WTC11 (cell line): ENCODE results near the gene RBM43. TPM values are rescaled to one million over a fixed set of nuclear protein-coding genes. Genes with fewer than 3 reads are reported as not detected.

ENCODE experiments used
- ATAC-seq: fragments of 200-7000 bp; cut with Tn5 transposase; 2 replicates; pipeline ENCODE4 v1.10.0; 2021; ENCODE audit warnings: mild to moderate bottlenecking, moderate library complexity
- CTCF ChIA-PET: fragments of 300-600 bp; sonication (Branson Sonifier 250); formaldehyde crosslinking; loops from one replicate; lab custom pipeline; 2021; ENCODE audit warnings: antibody characterized with exemption; lab: Charles Lee
- POLR2A ChIA-PET: fragments of 350-600 bp; sonication (Branson Sonifier 250); formaldehyde crosslinking; loops from one replicate; lab custom pipeline; 2021; ENCODE audit warnings: antibody characterized with exemption; lab: Charles Lee
- DNase-seq: peaks from one replicate; pipeline ENCODE4 v3.0.0; 2021; ENCODE audit warnings: low spot score
- H3K27ac Mint-ChIP-seq: 2 replicates; pipeline ENCODE4 v1.8.0; 2021; ENCODE audit warnings: mixed read lengths
- H3K27me3 Mint-ChIP-seq: 2 replicates; pipeline ENCODE4 v1.8.0; 2021; ENCODE audit warnings: low read depth, mild to moderate bottlenecking, moderate library complexity, mixed read lengths
- H3K36me3 Mint-ChIP-seq: 2 replicates; pipeline ENCODE4 v1.8.0; 2021; ENCODE audit warnings: mixed read lengths
- H3K4me1 Mint-ChIP-seq: 2 replicates; pipeline ENCODE4 v1.8.0; 2022; ENCODE audit warnings: mixed read lengths
- H3K4me3 Mint-ChIP-seq: 2 replicates; pipeline ENCODE4 v1.8.0; 2021; ENCODE audit warnings: mild to moderate bottlenecking, moderate library complexity, mixed read lengths
- H3K9me3 Mint-ChIP-seq: 2 replicates; pipeline ENCODE4 v1.8.0; 2021; ENCODE audit warnings: mixed read lengths
- AR ChIP-seq: fragments of 250-450 bp; sonication (Bioruptor Pico); IDR thresholded peaks from 2 replicates; pipeline ENCODE4 v1.9.0; 2021; ENCODE audit warnings: mild to moderate bottlenecking
- CBFB ChIP-seq: sonication (generic); formaldehyde crosslinking; IDR thresholded peaks from 2 replicates; pipeline ENCODE4 v1.8.1; 2022; ENCODE audit warnings: mild to moderate bottlenecking, low read depth, missing genetic modification reagents
- E2F1 ChIP-seq: sonication (generic); formaldehyde crosslinking; IDR thresholded peaks from 2 replicates; pipeline ENCODE4 v1.8.0; 2022; ENCODE audit warnings: mild to moderate bottlenecking, missing genetic modification reagents
- ELF4 ChIP-seq: sonication (generic); formaldehyde crosslinking; IDR thresholded peaks from 2 replicates; pipeline ENCODE4 v1.8.1; 2022; ENCODE audit warnings: low read depth, mild to moderate bottlenecking, moderate library complexity, missing genetic modification reagents
- ETV6 ChIP-seq: sonication (generic); formaldehyde crosslinking; IDR thresholded peaks from 2 replicates; pipeline ENCODE4 v1.8.1; 2022; ENCODE audit warnings: mild to moderate bottlenecking, missing genetic modification reagents
- GABPB1 ChIP-seq: sonication (generic); formaldehyde crosslinking; IDR thresholded peaks from 2 replicates; pipeline ENCODE4 v1.8.1; 2023; ENCODE audit warnings: mild to moderate bottlenecking, missing genetic modification reagents
- HMGA2 ChIP-seq: fragments of 250-450 bp; sonication (Bioruptor Pico); IDR thresholded peaks from 2 replicates; pipeline ENCODE4 v1.4.0; 2021; ENCODE audit warnings: mild to moderate bottlenecking, moderate library complexity
- KAT7 ChIP-seq: sonication (generic); formaldehyde crosslinking; IDR thresholded peaks from 2 replicates; pipeline ENCODE4 v1.8.1; 2023; ENCODE audit warnings: missing genetic modification reagents, mild to moderate bottlenecking, borderline replicate concordance
- NR1H2 ChIP-seq: sonication (generic); formaldehyde crosslinking; IDR thresholded peaks from 2 replicates; pipeline ENCODE4 v1.9.0; 2021; ENCODE audit warnings: mild to moderate bottlenecking, moderate library complexity, missing genetic modification reagents
- OVOL2 ChIP-seq: fragments of 250-450 bp; sonication (Bioruptor Pico); IDR thresholded peaks from 2 replicates; pipeline ENCODE4 v1.9.0; 2021; ENCODE audit warnings: mild to moderate bottlenecking, borderline replicate concordance
- SMAD3 ChIP-seq: sonication (generic); formaldehyde crosslinking; IDR thresholded peaks from 2 replicates; pipeline ENCODE4 v1.8.0; 2022; ENCODE audit warnings: missing genetic modification reagents, mild to moderate bottlenecking, borderline replicate concordance
- TEAD1 ChIP-seq: sonication (generic); formaldehyde crosslinking; IDR thresholded peaks from 2 replicates; pipeline ENCODE4 v1.8.0; 2022; ENCODE audit warnings: mild to moderate bottlenecking, missing genetic modification reagents
- TEAD4 ChIP-seq: sonication (generic); formaldehyde crosslinking; IDR thresholded peaks from 2 replicates; pipeline ENCODE4 v1.8.0; 2022; ENCODE audit warnings: mild to moderate bottlenecking, missing genetic modification reagents
- ZBTB21 ChIP-seq: sonication (generic); formaldehyde crosslinking; IDR thresholded peaks from 2 replicates; pipeline ENCODE4 v1.8.1; 2023; ENCODE audit warnings: mild to moderate bottlenecking, missing genetic modification reagents, borderline replicate concordance
- ZBTB43 ChIP-seq: sonication (generic); formaldehyde crosslinking; IDR thresholded peaks from 2 replicates; pipeline ENCODE4 v1.8.1; 2023; ENCODE audit warnings: mild to moderate bottlenecking, missing genetic modification reagents
- ZNF219 ChIP-seq: sonication (generic); formaldehyde crosslinking; IDR thresholded peaks from 2 replicates; pipeline ENCODE4 v1.8.0; 2023; ENCODE audit warnings: missing genetic modification reagents, mild to moderate bottlenecking, borderline replicate concordance
- ZNF232 ChIP-seq: sonication (generic); formaldehyde crosslinking; IDR thresholded peaks from 2 replicates; pipeline ENCODE4 v1.8.0; 2022; ENCODE audit warnings: mild to moderate bottlenecking, missing genetic modification reagents
- ZNF416 ChIP-seq: fragments of 250-450 bp; sonication (Bioruptor Pico); IDR thresholded peaks from 2 replicates; pipeline ENCODE4 v1.9.0; 2021; ENCODE audit warnings: mild to moderate bottlenecking, inconsistent platforms
- ZNF425 ChIP-seq: fragments of 250-450 bp; sonication (Bioruptor Pico); conservative IDR thresholded peaks from 2 replicates; pipeline ENCODE4 v1.9.0; 2021; ENCODE audit warnings: mild to moderate bottlenecking
- ZNF512 ChIP-seq: sonication (generic); formaldehyde crosslinking; IDR thresholded peaks from 2 replicates; pipeline ENCODE4 v1.8.1; 2022; ENCODE audit warnings: missing genetic modification reagents, borderline replicate concordance
- ZNF532 ChIP-seq: fragments of 250-450 bp; sonication (Bioruptor Pico); IDR thresholded peaks from 2 replicates; pipeline ENCODE4 v1.9.0; 2021; ENCODE audit warnings: mild to moderate bottlenecking, borderline replicate concordance
- total RNA-seq: library from RNA; stranded (reverse); gene quantifications from 3 replicates; pipeline ENCODE4 v1.2.3, GENCODE V29; 2021

Gene RBM43
- total RNA-seq, 1 experiment from 2014 or later, result 2.8 TPM

GRCh38 chr2:151302404-151302803, 40.7 kb upstream of the RBM43 start:
- Mint-ChIP-seq H3K4me1 (peaks cover 15% of the 10 kb centered on the region), H3K27ac (no peak overlapping the region), H3K27me3 (no peaks in the 10 kb centered on the region), H3K36me3 (no peaks in the 10 kb centered on the region), H3K9me3 (peaks cover 14% of the 10 kb centered on the region), H3K4me3 (no peak overlapping the region)
- TF ChIP-seq ELF4 (CRISPR knock-in tag) (no peak), ZBTB43 (CRISPR knock-in tag) (no peak), ZNF232 (CRISPR knock-in tag) (no peak), ETV6 (CRISPR knock-in tag) (no peak), NR1H2 (CRISPR knock-in tag) (no peak), TEAD4 (CRISPR knock-in tag) (no peak), ZNF425 (no peak), TEAD1 (no peak), KAT7 (CRISPR knock-in tag) (no peak)
- ATAC-seq (no peak), DNase-seq (no peak)
- CTCF ChIA-PET, result no interaction called here
- POLR2A ChIA-PET, result no interaction called here

GRCh38 chr2:151299920-151300539, 38.4 kb upstream of the RBM43 start:
- Mint-ChIP-seq H3K36me3 (peaks cover 6% of the 10 kb centered on the region), H3K4me3 (no peak overlapping the region), H3K27ac (no peak overlapping the region), H3K9me3 (peaks cover 13% of the 10 kb centered on the region), H3K27me3 (no peaks in the 10 kb centered on the region), H3K4me1 (peaks cover 11% of the 10 kb centered on the region)
- ChIA-PET CTCF (no interaction called here), POLR2A (no interaction called here)
- no peak for DNase-seq
- no peak for ATAC-seq
- TF ChIP-seq ZNF416 (CRISPR knock-in tag), result no peak
- no peak for TF ChIP-seq ZNF512 (CRISPR knock-in tag)
- TF ChIP-seq TEAD4 (CRISPR knock-in tag), result no peak
- TF ChIP-seq OVOL2 (CRISPR knock-in tag), result no peak
- no peak for TF ChIP-seq SMAD3 (CRISPR knock-in tag)
- TF ChIP-seq E2F1 (CRISPR knock-in tag), result no peak
- TF ChIP-seq ZNF219, result no peak
- TF ChIP-seq GABPB1, result no peak
- no peak for TF ChIP-seq ZBTB21
- TF ChIP-seq CBFB (CRISPR knock-in tag), result no peak
- no peak for TF ChIP-seq AR
- TF ChIP-seq HMGA2 (CRISPR knock-in tag), result no peak
- no peak for TF ChIP-seq ELF4 (CRISPR knock-in tag)
- TF ChIP-seq ZNF532 (CRISPR knock-in tag), result no peak
